Measurements from ENCODE around the gene ZFC3H1.

Gene ZFC3H1

DNA sequence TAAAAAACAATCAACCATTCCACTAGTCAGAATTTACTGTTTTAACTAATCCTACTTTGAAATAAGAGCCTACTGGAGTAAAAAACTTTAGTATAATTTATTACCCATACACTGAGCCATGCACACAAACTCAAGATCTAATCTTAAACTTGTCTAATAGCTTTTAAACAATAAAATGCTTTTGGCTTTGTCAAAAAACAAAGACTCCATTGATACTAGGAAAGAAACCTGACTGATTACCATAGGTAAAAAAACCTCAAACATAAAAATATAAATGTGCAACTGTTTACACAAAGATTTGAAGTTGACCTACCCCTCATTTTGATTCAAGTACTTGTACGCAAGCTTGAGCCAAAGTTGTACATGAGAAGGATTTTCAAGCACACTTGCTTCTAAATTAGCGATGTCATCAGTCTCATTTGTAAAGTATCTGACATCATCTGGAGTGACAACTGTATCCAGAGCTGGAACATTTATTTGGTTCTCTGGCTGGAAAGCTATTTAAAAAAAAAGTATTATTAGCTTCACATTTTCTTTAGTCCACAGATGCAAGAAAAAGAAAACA lies 36.1 kb downstream of the ZFC3H1 start:
- no peak for DNase-seq

DNA sequence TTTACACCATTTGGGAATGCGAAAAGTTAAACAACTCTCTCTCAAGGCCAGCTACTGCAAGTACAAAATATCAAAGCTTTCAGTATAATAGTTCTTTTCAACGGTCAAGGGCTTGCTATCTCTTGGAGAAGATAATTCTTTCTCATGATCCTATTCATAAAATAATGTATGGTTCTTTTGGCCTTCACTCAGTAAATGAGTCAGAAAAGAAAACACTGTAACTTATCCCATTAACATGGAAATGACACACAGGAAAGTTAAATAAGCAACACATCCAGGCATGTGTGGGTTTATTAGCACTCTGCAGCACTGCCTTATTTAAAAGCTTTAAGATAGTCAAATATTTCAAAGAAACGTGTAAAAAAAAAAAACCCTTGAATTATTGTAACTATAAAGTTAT lies 36.9 kb downstream of the ZFC3H1 start:
- DNase-seq: no peak

DNA sequence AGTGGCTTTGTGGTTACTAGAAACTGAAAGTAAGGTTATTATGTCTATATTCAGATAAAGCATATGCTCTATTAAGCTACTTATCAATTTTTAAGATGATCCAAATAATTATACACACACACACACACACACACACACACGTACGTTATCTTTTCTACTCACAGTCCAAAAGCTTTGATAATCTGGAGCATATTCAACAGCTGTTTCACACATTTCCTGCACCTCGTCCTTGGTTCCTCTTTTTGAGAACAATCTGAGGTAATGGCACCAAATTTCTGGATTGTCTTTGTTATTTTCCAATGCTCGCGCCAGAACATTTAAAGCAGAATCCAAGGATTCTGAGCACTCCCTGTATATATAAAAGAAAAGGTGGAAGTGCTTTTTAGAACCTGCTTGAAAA lies 37.5 kb downstream of the ZFC3H1 start:
- DNase-seq: no peak

DNA sequence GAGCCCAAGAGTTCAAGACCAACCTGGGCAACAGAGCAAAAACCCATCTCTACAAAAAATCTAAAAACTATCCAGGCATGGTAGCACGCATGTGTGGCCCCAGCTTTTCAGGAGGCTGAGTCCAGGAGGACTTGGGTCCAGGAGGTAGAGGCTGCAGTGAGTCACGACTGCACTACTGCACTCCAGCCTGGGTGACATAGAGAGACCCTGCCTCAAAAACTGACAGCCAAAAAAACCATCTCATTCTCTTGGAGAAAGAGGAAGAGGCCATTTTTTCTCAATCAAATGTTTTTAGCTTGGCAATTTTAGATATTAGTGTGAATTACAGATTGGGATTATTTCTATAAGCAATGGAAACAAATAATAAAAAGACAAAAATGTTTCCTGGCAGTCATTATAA lies 38.2 kb downstream of the ZFC3H1 start:
- DNase-seq: no peak

DNA sequence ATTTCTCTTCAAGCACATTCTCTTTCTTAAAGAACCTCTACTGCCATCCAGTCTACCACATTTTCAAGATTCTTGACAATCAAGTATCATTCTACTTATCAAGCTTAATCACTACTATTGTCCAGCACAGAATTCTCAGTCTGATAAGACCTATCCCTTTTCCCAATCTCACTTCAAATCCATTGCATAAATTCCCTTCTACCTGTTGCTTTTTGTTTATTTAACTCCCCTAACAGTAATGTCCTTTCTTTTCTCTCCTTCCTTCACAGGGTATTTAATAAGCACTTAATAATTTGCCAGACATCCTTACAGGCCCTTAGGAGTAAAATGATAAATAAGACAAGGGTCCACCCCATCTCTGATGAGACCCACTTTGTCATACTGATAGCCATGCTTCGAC lies 41.7 kb downstream of the ZFC3H1 start:
- DNase-seq: no peak

DNA sequence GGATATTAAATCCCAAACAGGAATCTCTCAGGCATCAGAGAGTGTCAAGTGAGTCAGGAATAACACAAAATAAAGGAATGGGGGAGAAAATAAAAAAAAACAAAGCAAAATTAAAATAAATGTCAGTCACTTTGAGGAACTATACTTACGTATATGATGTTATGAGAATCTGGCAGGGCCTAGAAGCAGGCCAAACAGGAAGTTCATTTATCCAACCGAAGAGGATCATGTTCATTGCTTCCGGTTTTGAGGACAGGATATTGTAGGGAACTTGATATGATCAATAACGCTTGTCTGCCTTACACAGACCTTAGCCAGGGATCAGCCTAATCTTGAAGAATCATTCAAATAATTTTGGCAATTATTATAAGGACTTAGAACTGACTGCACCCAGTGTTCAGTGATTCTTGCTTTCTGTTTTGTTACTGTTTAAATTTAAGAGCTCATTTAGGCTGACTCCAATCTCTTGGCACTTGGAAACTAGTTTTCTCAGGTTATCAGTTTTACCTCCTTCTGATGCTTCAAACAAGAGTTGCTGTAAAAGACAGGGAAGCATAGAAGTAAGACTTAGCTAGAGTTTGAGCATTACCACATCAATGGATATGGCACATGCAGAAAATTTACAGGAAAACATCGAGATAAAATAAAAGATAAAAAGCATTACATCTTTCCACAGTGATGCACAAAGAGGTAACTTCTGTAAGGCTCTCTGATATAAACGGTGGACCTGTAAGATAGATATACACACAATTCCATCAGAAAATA lies 53.4 kb downstream of the ZFC3H1 start:
- DNase-seq: no peak

DNA sequence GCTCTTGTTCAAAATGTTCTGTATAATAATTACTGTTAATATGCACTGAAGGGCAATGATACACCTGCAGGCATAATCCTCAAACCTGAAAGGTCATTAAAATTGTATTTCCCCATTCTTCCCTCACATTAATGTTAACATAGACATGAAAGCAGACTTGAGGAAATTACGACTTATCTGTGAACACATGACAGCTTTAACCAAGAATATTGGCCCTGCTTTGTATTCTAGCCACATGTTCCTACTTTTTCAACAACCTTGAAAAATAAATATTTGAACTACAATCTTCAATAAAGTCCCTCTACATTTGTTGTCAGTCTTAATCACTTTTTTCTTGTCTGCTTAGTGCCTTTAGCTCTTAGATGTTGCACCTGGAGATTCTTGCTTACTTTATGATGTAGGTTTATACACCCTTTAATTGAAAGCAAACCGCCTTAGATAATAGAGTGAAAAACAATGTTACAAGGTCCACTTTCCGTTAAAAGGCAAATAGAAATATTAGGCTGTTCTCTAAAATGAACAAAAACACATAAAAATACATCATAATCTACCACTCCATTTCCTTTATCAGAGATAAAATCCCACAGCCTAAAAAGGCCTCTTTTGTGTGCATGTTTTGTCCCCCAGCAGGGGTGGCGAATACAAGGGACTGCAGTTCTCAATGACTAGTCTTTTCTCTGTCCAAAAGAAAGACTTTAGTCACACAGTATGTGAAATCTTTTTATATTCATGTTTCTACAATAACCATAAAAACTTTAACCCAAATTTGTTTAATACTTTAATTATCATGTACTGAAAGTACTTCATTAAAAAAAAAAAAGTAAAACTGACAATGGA lies 55.9 kb downstream of the ZFC3H1 start:
- no peak for DNase-seq

DNA sequence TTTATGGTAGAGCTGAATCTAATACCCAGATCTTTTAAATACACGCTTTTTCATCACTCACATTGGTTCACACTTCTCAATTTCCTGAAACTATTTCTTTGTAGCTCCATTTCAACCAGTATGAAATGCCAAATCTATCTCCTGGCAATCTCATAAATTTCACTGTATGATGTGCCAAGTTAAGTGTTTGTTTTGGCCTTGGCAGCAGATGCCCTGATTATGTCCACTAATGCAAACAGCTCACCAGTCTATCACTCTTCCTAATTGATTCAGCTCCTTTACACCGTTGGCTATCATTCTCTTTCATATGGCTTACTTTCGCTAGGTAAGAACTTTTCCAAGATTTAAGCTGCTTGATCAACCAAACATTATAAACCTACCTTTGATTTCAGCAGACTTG lies 58.6 kb downstream of the ZFC3H1 start:
- DNase-seq: no peak

DNA sequence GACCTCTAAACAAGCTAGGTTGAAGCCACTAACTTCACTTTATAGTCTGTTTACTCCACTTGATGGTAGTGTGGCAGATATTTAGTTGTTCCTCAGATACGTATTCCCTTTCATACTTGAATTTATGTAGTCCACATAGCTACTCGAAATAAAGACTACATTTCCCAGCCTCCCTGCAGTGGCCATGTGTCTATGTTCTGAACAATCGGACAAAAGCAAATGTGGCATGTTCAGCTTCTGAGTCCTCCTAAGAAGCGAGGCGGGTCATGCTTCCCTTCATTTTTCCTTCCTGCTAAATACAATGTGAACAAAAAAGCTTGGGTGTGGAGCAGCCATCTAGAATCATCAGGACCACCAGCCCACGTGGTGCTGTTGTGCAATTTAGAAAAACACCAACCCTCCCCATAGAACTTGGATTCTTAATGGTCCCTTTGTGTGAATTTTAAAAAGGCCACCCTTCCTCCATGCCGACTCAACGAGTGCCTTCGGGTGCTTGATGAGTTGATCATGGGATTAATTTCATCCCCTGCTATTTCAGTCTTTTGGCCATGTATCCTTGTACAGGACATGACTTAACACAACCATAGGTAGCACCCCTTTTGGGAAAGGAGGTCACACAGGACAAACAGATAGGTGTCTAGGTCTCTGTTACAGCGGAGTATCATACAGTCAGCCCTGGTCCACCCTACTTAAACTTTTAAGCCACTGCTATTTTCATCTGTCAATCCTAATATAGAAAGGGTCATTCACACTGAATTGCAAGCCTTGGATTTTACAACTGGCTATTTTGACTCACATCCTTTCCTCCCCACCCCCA lies 60.7 kb downstream of the ZFC3H1 start:
- no peak for DNase-seq

DNA sequence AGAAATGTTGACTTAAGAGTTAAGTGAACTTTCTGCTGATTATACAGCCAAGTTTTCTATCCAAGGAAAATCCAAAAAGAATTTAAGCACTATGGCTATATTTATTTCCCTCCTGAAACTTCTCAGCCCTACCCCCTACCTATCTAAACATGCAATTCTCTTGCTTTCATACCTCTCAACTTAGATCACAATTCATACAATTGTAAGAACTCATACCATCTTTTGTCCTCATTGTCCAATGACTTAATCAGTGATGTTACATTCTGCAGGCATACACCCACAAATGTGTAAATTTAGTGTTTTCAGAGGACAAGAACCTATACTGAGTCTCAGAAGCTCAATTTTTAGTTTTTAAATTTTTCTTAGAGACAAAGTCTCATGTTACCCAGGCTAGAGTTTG lies 62.1 kb downstream of the ZFC3H1 start:
- DNase-seq: no peak

DNA sequence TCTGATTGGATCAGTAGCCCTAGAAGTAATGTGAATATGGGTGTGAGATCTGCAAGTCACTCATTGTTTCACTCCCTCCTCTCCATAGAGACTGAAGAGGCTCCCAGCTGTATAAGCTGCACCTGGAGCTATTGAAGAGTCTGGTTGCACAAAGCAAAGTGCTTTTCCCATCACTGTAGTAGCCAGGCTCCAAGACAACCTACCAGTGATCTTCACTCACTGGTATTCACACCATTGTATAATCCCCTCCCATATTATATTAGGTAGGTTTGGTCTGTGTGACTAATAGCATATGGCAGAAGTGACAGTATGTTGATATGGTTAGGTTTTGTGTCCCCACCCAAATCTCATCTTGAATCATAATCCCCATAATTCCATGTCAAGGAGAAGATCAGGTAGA lies 64.4 kb downstream of the ZFC3H1 start:
- DNase-seq: no peak

DNA sequence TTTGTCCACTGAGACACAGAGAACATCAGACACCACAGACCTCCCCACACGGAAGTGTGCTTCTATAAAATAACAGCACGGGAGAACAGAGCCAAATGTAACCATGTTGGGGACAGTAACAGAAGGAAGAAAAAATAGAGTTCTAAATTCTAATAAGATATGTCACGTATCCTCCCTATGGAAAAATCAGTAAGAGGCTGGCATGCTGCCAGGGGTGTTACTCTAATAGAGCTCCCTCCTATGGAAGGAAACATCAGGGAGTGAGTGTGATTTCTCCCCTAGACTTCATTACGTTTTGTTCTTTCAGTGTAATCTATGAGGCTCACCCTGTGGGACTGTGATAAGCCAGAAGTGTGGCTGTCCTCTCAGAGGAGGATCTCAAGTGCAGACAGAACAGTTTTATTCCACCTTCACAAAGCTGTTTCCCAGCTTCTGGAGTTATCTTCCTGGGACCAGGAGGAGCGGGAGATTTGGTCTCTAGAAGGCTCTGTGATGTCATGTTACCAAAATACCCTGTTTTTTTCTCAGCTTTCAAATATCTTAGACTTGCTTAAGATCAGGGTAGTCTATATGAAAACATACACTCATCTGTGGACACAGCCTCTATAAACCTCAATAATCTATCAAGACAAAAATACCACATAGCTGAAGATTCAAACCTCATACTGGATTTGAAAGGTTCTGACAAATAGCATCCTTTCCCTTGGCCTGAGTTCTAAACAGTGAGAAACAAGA lies 69.3 kb downstream of the ZFC3H1 start:
- no peak for DNase-seq

DNA sequence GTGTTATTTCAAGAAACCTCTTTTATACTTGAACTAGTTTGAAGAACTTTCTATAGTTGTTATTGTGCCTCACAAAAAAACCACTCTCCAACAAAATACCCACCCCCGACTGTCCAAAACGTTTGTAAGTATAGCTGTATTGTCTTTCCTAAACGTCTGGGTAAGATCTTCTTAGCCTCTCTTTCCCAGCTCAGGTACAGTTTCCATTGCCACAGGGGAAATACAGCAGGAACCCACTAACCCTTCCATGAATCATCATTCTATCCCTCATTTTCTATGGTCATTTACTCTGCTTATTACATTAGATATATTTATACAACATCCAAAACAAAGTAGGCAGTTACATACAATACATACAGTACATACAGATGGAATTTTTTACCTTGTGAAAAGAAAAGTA lies 70.8 kb downstream of the ZFC3H1 start:
- DNase-seq: no peak

DNA sequence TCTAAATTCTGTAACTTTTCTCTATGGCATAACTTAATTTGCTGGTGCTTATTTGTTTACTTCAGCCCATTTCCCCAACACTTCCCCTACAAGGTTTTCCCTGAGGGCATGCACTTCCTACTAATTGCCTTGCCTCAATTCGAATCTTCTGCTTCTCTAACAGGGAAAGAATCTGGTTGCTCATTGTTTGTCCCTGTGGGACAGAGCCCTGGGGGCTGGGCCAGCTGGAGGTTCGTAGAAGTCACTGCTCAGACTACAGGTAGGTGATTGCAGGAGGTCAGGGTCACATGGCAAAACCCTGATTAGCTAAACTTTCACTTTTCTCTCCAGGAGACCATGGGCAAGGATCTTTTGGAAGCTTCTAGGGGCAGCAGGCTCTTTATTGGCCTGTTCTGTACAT lies 72.0 kb downstream of the ZFC3H1 start:
- no peak for DNase-seq

DNA sequence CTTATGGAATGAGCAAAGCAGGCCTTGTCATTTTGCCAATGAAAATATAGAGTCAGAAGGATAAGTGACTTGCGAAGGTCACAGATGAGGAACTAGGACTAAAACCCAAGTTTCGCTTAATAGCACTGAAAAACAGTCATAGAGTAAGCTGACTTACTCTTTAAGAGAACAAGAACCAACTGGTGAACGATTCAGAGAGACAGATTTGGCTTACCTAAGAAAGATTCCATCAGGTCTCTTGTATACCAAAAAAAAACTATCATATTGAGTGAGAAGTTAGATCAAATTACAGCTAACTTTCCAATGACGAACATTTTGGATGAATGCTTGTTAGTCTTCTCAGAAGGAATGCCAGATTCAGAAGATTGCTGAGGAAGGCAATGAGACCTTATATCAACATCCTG lies 74.2 kb downstream of the ZFC3H1 start:
- no peak for DNase-seq

DNA sequence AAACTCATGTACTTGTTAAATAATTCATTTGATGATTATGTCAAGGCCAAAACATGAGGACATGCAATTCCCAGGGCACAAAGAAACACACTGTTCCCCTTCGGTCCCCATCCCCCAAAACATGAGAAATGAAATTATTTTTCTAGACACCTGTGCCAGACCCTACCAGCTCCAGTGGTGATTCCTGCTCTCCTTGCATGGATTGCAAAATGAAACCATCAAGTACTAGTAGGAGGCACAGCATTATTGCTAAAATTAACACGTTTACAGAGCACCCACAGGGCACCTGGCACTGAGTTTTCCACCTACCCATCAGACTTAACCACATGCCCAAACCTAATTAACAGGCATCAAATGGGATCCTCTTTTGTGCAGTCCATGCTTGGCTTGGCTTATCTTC lies 76.6 kb downstream of the ZFC3H1 start:
- no peak for DNase-seq

DNA sequence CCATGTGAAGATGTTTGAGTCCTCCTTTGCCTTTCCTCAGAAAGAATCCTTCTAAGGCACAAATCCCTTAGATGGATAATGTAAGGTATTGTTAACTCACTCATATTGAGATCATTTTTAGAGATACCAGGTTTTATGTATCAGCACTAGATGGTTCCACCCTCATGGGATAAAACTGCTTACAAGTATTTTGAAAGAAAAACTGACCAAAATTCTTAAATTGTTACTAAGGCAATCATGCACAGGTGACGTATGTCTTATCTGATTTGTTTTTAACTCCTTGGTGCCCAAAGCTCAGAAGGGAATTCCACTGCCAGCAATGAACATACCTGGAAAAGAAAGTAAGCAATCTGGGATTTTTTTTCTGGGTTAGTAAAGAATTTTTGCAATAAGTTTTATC lies 78.4 kb downstream of the ZFC3H1 start:
- DNase-seq: no peak

DNA sequence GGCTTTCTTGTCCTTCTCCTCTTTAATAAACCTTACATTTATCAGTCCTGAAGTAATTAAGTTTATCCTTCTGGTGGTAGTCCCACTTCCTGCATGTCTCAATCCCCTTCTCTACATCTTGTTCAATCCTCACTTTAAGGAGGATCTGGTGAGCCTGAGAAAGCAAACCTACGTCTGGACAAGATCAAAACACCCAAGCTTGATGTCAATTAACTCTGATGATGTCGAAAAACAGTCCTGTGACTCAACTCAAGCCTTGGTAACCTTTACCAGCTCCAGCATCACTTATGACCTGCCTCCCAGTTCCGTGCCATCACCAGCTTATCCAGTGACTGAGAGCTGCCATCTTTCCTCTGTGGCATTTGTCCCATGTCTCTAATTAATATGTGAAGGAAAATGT lies 79.3 kb downstream of the ZFC3H1 start:
- DNase-seq: no peak

DNA sequence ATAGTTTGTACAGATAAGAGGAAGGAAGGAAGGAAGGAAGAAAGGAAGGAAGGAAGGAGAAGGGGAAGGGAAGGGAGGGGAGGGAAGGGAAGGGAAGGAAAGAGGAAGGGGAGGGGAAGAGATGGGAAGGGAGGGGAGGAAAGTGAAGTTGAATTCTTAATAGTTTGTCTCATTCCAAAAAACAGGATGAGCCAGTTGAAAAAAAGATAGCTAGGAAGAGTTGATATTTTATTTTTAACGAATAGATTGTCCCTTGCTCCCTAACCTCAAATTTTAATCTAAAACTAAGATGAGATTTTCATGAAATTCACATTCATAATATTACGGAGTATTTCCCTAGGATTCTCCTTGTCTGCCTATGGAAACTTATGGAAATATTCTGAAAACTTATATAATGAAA lies 80.7 kb downstream of the ZFC3H1 start:
- DNase-seq: no peak

DNA sequence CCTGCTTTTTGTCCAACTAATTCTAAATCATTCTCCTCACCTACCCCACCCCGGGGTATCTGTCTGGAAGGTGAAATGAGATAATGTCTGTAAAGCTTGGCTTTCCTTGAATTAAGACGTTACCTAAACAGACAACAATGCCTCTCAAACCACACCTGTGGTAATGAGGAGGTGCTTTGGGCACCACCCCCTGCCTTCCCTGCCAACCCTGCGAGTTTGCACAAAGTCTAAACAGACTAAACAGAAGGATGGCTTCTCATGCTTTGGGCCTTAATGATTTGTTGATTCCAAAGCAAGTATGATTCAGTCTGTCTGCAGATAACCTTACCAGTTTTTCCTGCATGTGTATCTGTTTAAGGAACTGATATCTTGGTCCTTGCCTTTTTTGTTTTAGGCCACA lies 82.4 kb downstream of the ZFC3H1 start:
- no peak for DNase-seq

DNA sequence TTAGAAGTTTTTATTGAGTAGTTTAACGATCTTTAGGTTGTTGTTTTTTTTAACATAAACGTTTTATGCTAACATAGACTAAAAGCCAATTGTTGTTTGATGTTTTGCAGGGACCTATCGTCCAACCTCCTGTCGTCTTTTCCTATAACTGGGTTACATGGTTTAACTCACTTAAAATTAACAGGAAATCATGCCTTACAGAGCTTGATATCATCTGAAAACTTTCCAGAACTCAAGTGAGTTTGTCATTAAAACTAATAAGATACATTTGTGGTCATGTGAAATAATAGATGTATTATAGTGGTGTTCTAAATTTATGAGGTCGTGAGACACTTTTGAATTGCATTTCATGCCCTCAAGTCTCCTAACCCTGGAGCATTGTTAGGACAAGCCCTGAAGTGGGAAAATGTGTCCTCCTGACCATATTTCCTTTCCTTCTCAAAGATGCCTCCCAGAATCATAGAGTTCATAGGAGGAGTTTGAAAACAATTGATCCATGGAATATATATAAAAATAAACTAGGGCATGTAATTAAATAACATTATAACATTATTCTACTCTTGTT lies 84.9 kb downstream of the ZFC3H1 start:
- DNase-seq: no peak

DNA sequence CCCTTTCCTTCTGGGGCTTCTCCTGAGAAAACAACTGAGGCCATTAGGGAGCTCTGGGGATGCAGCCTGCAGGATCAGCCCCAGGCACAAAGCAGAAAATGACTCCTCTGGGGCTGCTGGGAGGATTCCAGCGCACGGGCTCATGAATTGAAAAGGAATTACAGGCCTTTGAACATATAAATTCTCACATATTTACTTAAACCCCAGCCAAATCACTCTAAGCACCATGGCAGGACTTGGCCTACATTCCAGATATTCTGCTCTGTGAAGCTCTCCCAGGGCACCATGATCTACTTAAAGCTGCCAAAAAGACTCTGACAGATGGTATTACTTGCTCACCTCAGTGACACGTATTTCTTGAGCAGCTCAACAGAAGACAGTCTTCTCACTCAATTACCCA lies 87.2 kb downstream of the ZFC3H1 start:
- no peak for DNase-seq

Measured in CD4-positive, alpha-beta T cell treated with Interleukin-15 for 1 hour (primary cell).